IMR-90 (cell line): Measurements from ENCODE around the gene CCDC141. TPM values are rescaled to one million over a fixed set of nuclear protein-coding genes. Genes with fewer than 3 reads are reported as not detected.

Experiments used
- ATAC-seq: fragments of 200-7000 bp; cut with Tn5 transposase; 2 replicates; pipeline ENCODE4 v1.9.1; 2020; ENCODE audit warnings: low read depth, mild to moderate bottlenecking, moderate library complexity
- BruUV-seq: library from RNA; stranded (reverse); fragments of 400-500 nt; replicated peaks from 2 replicates; lab custom pipeline; 2021; lab: Mats Ljungman, UMichigan
- CTCF ChIA-PET: fragments of 300-600 bp; formaldehyde crosslinking; extraction: SDS; loops from one replicate; lab custom pipeline; 2021; ENCODE audit warnings: antibody characterized with exemption; lab: Yijun Ruan, JAX
- POLR2A ChIA-PET: fragments of 300-600 bp; sonication (Branson Sonifier 250); formaldehyde crosslinking; loops from one replicate; lab custom pipeline; 2022; ENCODE audit warnings: antibody characterized with exemption; ENCODE audit not compliant: unreplicated experiment; lab: Charles Lee
- DNase-seq: peaks from one replicate; pipeline ENCODE4 v3.0.0; 2013
- H2AFZ ChIP-seq: replicated peaks from 2 replicates; pipeline ENCODE3; 2013; ENCODE audit warnings: low read length, mild to moderate bottlenecking; ENCODE audit not compliant: poor library complexity
- H2AK5ac ChIP-seq: 2 replicates; pipeline ENCODE4 v1.6.1; 2013; ENCODE audit warnings: low read depth, low read length, inconsistent platforms
- H2AK9ac ChIP-seq: replicated peaks from 2 replicates; pipeline ENCODE3; 2013; ENCODE audit warnings: mild to moderate bottlenecking, low read depth, low read length, moderate library complexity; ENCODE audit not compliant: poor library complexity
- H2BK120ac ChIP-seq: 2 replicates; pipeline ENCODE4 v1.6.1; 2013; ENCODE audit warnings: low read depth, low read length, inconsistent platforms
- H2BK15ac ChIP-seq: 3 replicates; pipeline ENCODE4 v1.6.1; 2013; ENCODE audit warnings: low read depth, low read length, inconsistent platforms
- H2BK20ac ChIP-seq: 2 replicates; pipeline ENCODE4 v1.6.1; 2013; ENCODE audit warnings: low read depth, mild to moderate bottlenecking, inconsistent platforms, low read length, moderate library complexity
- H2BK5ac ChIP-seq: 2 replicates; pipeline ENCODE4 v1.6.1; 2013; ENCODE audit warnings: mild to moderate bottlenecking, low read depth, low read length, inconsistent platforms; ENCODE audit not compliant: poor library complexity, severe bottlenecking
- H3K14ac ChIP-seq: replicated peaks from 2 replicates; pipeline ENCODE4 v1.6.1; 2013; ENCODE audit warnings: low read depth, low read length, inconsistent platforms
- H3K18ac ChIP-seq: 2 replicates; pipeline ENCODE4 v1.6.1; 2013; ENCODE audit warnings: low read depth, low read length, control low read depth
- H3K23ac ChIP-seq: 2 replicates; pipeline ENCODE4 v1.6.1; 2013; ENCODE audit warnings: low read depth, low read length, inconsistent platforms
- H3K27ac ChIP-seq: 2 replicates; pipeline ENCODE4 v1.5.1; 2013; ENCODE audit warnings: mild to moderate bottlenecking, control low read depth, low read length; ENCODE audit not compliant: insufficient read depth
- H3K27me3 ChIP-seq: 2 replicates; pipeline ENCODE4 v1.6.1; 2013; ENCODE audit warnings: low read length; ENCODE audit not compliant: control insufficient read depth, insufficient read depth
- H3K36me3 ChIP-seq: 2 replicates; pipeline ENCODE4 v1.6.1; 2013; ENCODE audit warnings: low read length, mixed read lengths; ENCODE audit not compliant: control insufficient read depth, insufficient read depth
- H3K4ac ChIP-seq: 2 replicates; pipeline ENCODE4 v1.6.1; 2013; ENCODE audit warnings: low read depth, low read length, inconsistent platforms
- H3K4me1 ChIP-seq: 2 replicates; pipeline ENCODE4 v1.6.1; 2013; ENCODE audit warnings: low read length, mixed read lengths; ENCODE audit not compliant: control insufficient read depth, insufficient read depth
- H3K4me2 ChIP-seq: 2 replicates; pipeline ENCODE4 v1.6.1; 2013; ENCODE audit warnings: low read depth, mild to moderate bottlenecking, control low read depth, low read length, moderate library complexity
- H3K4me3 ChIP-seq: 2 replicates; pipeline ENCODE4 v1.5.1; 2013; ENCODE audit warnings: low read depth, mild to moderate bottlenecking, control low read depth, low read length, moderate library complexity; ENCODE audit not compliant: insufficient read depth
- H3K56ac ChIP-seq: 2 replicates; pipeline ENCODE4 v1.6.1; 2013; ENCODE audit warnings: low read length, inconsistent platforms; ENCODE audit not compliant: insufficient read depth; ENCODE audit errors: extremely low read depth
- H3K79me1 ChIP-seq, 2 experiments: 2 replicates each; pipeline ENCODE4 v1.6.1; 2013; ENCODE audit warnings: low read length in 2 of 2, inconsistent platforms in 1 of 2, low read depth in 1 of 2
- H3K9ac ChIP-seq: 2 replicates; pipeline ENCODE4 v1.6.1; 2013; ENCODE audit warnings: low read depth, low read length, control low read depth
- H3K9me1 ChIP-seq: 2 replicates; pipeline ENCODE4 v1.6.1; 2013; ENCODE audit warnings: low read length, inconsistent platforms; ENCODE audit not compliant: insufficient read depth
- H3K9me3 ChIP-seq: 2 replicates; pipeline ENCODE4 v1.6.1; 2013; ENCODE audit warnings: low read length; ENCODE audit not compliant: control insufficient read depth, insufficient read depth
- H4K20me1 ChIP-seq: 2 replicates; pipeline ENCODE4 v1.6.1; 2013; ENCODE audit warnings: low read length, inconsistent platforms; ENCODE audit not compliant: insufficient read depth
- H4K5ac ChIP-seq: 2 replicates; pipeline ENCODE4 v1.6.1; 2013; ENCODE audit warnings: mild to moderate bottlenecking, low read depth, low read length, control low read depth
- H4K8ac ChIP-seq, 2 experiments: 2 replicates each; pipeline ENCODE4 v1.6.1; 2013; ENCODE audit warnings: low read depth in 2 of 2, low read length in 2 of 2, control low read depth in 1 of 2, inconsistent platforms in 1 of 2
- H4K91ac ChIP-seq: 2 replicates; pipeline ENCODE4 v1.6.1; 2013; ENCODE audit warnings: low read depth, low read length, inconsistent platforms; ENCODE audit not compliant: insufficient read depth
- CEBPB ChIP-seq: IDR thresholded peaks from 2 replicates; pipeline ENCODE4 v1.6.1; 2012; ENCODE audit warnings: low read depth, low read length, improper control_type of control experiment
- CHD1 ChIP-seq: IDR thresholded peaks from 2 replicates; pipeline ENCODE4 v1.6.1; 2012; ENCODE audit warnings: low read depth, low read length, improper control_type of control experiment
- FOS ChIP-seq: fragments of 150-350 bp; IDR thresholded peaks from 2 replicates; pipeline ENCODE4 v1.6.1; 2016; ENCODE audit warnings: low read depth, low read length
- MAFK ChIP-seq: IDR thresholded peaks from 2 replicates; pipeline ENCODE4 v1.6.1; 2012; ENCODE audit warnings: low read depth, low read length, improper control_type of control experiment
- MXI1 ChIP-seq: IDR thresholded peaks from 2 replicates; pipeline ENCODE4 v1.6.1; 2012; ENCODE audit warnings: low read depth, mild to moderate bottlenecking, low read length, moderate library complexity, borderline replicate concordance
- NFE2L2 ChIP-seq: fragments of 150-350 bp; IDR thresholded peaks from 2 replicates; pipeline ENCODE4 v1.6.1; 2016; ENCODE audit warnings: low read depth, mild to moderate bottlenecking, low read length
- POLR2A ChIP-seq: IDR thresholded peaks from 2 replicates; pipeline ENCODE4 v1.6.1; 2012; ENCODE audit warnings: mild to moderate bottlenecking, low read depth, low read length
- RCOR1 ChIP-seq: IDR thresholded peaks from 2 replicates; pipeline ENCODE4 v1.6.1; 2012; ENCODE audit warnings: mild to moderate bottlenecking, low read length, improper control_type of control experiment; ENCODE audit not compliant: insufficient replicate concordance
- RFX5 ChIP-seq: IDR thresholded peaks from 2 replicates; pipeline ENCODE4 v1.8.0; 2012; ENCODE audit warnings: low read depth, mild to moderate bottlenecking, low read length, moderate library complexity
- SMC3 ChIP-seq: fragments of 150-350 bp; IDR thresholded peaks from 2 replicates; pipeline ENCODE4 v1.6.1; 2016; ENCODE audit warnings: low read depth, mild to moderate bottlenecking, antibody characterized with exemption, low read length, moderate library complexity
- USF2 ChIP-seq: fragments of 150-350 bp; IDR thresholded peaks from 2 replicates; pipeline ENCODE4 v1.6.1; 2017; ENCODE audit warnings: mild to moderate bottlenecking, antibody characterized with exemption, low read length, low read depth
- WGBS, 2 experiments: methylation state at CpG; one replicate each; pipeline versions ENCODE4 v1.1.5 to v1.1.7; 2013; ENCODE audit warnings: missing lambda C conversion rate in 2 of 2; ENCODE audit not compliant: insufficient read length in 1 of 2; ENCODE audit errors: extremely low coverage in 2 of 2; 5-methylcytosine and 5-hydroxymethylcytosine counted together
- dilution Hi-C: fragments of 300-500 bp; cut with HindIII; formaldehyde crosslinking; loops from one replicate; pipeline ENCODE4 v1.14.3; 2018; ENCODE audit warnings: low sequenced_read_pairs; ENCODE audit not compliant: unreplicated experiment
- in situ Hi-C: fragments of 300-500 bp; cut with MboI; formaldehyde crosslinking; loops from 3 replicates; pipeline ENCODE4 v1.14.3; 2019; ENCODE audit warnings: low sequenced_read_pairs, inconsistent platforms, mixed read lengths
- intact Hi-C: fragments of 100-400 bp; cut with micrococcal nuclease; formaldehyde crosslinking; loops from 2 replicates; pipeline ENCODE4 v1.10.0; 2022
- polyA plus RNA-seq, 3 experiments: library from polyadenylated mRNA; depleted of rRNA; stranded (reverse); fragments of >200 nt; gene quantifications; 2 replicates each; pipeline ENCODE4 v1.2.3, GENCODE V29; 2012; ENCODE audit warnings: low replicate concordance in 1 of 3
- total RNA-seq: library from RNA; depleted of rRNA; stranded (reverse); fragments of >200 nt; gene quantifications from 2 replicates; pipeline ENCODE4 v1.2.3, GENCODE V29; 2012
- TF ChIP-seq, protein P1 (sequence below): conservative IDR thresholded peaks from 2 replicates; pipeline ENCODE4 v1.5.1; 2012; ENCODE audit warnings: mild to moderate bottlenecking, low read depth, low read length, improper control_type of control experiment

CCDC141 gene
- total and polyA plus RNA-seq, 2 of the 4 experiments (the other 2 are of a cell fraction), result not detected

DNA sequence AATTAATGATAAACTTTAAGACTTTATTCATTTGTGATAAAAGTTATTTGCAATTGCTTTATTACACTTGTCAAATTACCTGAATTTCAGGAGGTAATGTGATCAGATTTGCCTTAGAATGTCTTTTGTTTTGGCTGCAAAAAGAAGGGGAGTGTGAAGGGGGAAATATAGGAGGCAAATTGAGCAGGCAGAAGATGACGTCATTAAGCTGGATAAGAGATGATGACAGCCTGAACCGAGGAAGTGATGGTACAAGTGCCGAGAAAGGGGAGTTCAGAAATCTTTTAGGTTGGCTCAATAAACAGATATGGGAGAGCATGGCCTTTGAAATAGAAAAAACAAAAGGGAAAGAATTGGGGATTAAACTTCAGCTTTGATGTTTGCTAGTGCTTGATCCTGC lies 169.7 kb downstream of the CCDC141 start:
- Histone ChIP-seq H3K9ac (no peak overlapping the region), H3K27me3 (no peaks in the 10 kb centered on the region), H3K23ac (no peak overlapping the region), H2BK20ac (no peak overlapping the region), H3K4me2 (no peak overlapping the region), H2BK15ac (no peak overlapping the region), H3K56ac (no peak overlapping the region), H3K27ac (no peak overlapping the region), H3K9me1 (no peaks in the 10 kb centered on the region), H3K4me1 (no peaks in the 10 kb centered on the region), H3K36me3 (no peaks in the 10 kb centered on the region), H2AK5ac (no peak overlapping the region), H4K5ac (no peak overlapping the region), H3K14ac (no peak overlapping the region), H3K4me3 (no peak overlapping the region), H3K79me1 (no peaks in the 10 kb centered on the region), H3K4ac (no peak overlapping the region), H4K20me1 (no peaks in the 10 kb centered on the region), H2AFZ (no peak overlapping the region), H3K18ac (no peak overlapping the region), H2BK120ac (no peak overlapping the region), H4K91ac (no peak overlapping the region), H3K9me3 (no peaks in the 10 kb centered on the region), H4K8ac (no peak overlapping the region), H2AK9ac (no peak overlapping the region), H2BK5ac (no peak overlapping the region)
- TF ChIP-seq RFX5, result no peak
- TF ChIP-seq CHD1, result no peak
- TF ChIP-seq USF2, result no peak
- TF ChIP-seq CEBPB, result no peak
- no peak for TF ChIP-seq MAFK
- no peak for TF ChIP-seq RCOR1
- no peak for TF ChIP-seq POLR2A
- no peak for TF ChIP-seq FOS
- TF ChIP-seq, protein P1, sequence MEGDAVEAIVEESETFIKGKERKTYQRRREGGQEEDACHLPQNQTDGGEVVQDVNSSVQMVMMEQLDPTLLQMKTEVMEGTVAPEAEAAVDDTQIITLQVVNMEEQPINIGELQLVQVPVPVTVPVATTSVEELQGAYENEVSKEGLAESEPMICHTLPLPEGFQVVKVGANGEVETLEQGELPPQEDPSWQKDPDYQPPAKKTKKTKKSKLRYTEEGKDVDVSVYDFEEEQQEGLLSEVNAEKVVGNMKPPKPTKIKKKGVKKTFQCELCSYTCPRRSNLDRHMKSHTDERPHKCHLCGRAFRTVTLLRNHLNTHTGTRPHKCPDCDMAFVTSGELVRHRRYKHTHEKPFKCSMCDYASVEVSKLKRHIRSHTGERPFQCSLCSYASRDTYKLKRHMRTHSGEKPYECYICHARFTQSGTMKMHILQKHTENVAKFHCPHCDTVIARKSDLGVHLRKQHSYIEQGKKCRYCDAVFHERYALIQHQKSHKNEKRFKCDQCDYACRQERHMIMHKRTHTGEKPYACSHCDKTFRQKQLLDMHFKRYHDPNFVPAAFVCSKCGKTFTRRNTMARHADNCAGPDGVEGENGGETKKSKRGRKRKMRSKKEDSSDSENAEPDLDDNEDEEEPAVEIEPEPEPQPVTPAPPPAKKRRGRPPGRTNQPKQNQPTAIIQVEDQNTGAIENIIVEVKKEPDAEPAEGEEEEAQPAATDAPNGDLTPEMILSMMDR, result no peak
- no peak for TF ChIP-seq MXI1
- no peak for TF ChIP-seq SMC3
- no peak for TF ChIP-seq NFE2L2
- no CpG with 5 or more reads among the region's 3 CpGs for WGBS, 2 experiments
- DNase-seq (no peak), ATAC-seq (no peak)
- dilution Hi-C loops, result no loop called here
- BruUV-seq, result no TSS peak
- in situ Hi-C loops, result no loop called here
- ChIA-PET POLR2A (no interaction called here), CTCF (no interaction called here)
- intact Hi-C loops, result no loop called here
